HepG2 (cell line): ENCODE measurements around the gene ADCY7. TPM values are rescaled to one million over a fixed set of nuclear protein-coding genes. Genes with fewer than 3 reads are reported as not detected.

Source experiments
- ATAC-seq: fragments of 200-7000 bp; cut with Tn5 transposase; 3 replicates; pipeline ENCODE4 v1.9.1; 2020; ENCODE audit warnings: mild to moderate bottlenecking, moderate library complexity
- BruUV-seq: library from RNA; stranded (reverse); fragments of 400-500 nt; replicated peaks from 2 replicates; lab custom pipeline; 2021; lab: Mats Ljungman, UMichigan
- CTCF ChIA-PET: fragments of 300-600 bp; formaldehyde crosslinking; extraction: SDS; loops from one replicate; lab custom pipeline; 2021; ENCODE audit warnings: low total read pairs, inconsistent platforms, low intra/inter-chr PET ratio; lab: Yijun Ruan, JAX
- POLR2A ChIA-PET: fragments of 350-600 bp; sonication (Branson Sonifier 250); formaldehyde crosslinking; loops from one replicate; lab custom pipeline; 2020; ENCODE audit warnings: antibody characterized with exemption, inconsistent platforms; lab: Yijun Ruan, JAX
- DNase-seq: peaks from one replicate; pipeline ENCODE4 v3.0.0-alpha.2; 2015; ENCODE audit warnings: low spot score
- FAIRE-seq: peaks from 3 replicates; lab custom pipeline; 2011; peaks lifted over from hg19 to GRCh38; lab: Jason Lieb, UNC
- H2AFZ ChIP-seq: one replicate; pipeline ENCODE4 v1.6.1; 2011; ENCODE audit warnings: low read length, inconsistent platforms
- H3K27ac ChIP-seq: fragments of 300-600 bp; 3 replicates; pipeline ENCODE4 v1.8.0; 2011; ENCODE audit warnings: mixed run types, mild to moderate bottlenecking, mixed read lengths, low read length, inconsistent platforms; ENCODE audit not compliant: insufficient read depth; ENCODE audit errors: extremely low read length
- H3K27me3 ChIP-seq, 2 experiments: fragments of 200-600 bp in 1 of 2; 2 replicates in 1 of 2; 3 replicates in 1 of 2; pipeline versions ENCODE4 v1.6.0 to v1.8.0; 2011; ENCODE audit warnings: low read length in 2 of 2, mild to moderate bottlenecking in 2 of 2, moderate library complexity in 2 of 2, inconsistent platforms in 1 of 2; ENCODE audit not compliant: insufficient read depth in 2 of 2, control insufficient read depth in 1 of 2
- H3K36me3 ChIP-seq, 2 experiments: fragments of 200-600 bp in 1 of 2; replicated peaks in 1 of 2; 2 replicates in 1 of 2; 3 replicates in 1 of 2; pipeline versions ENCODE4 v1.5.1 to v1.8.0; 2011; ENCODE audit warnings: low read length in 2 of 2, inconsistent platforms in 1 of 2; ENCODE audit not compliant: insufficient read depth in 2 of 2, control insufficient read depth in 1 of 2
- H3K4me1 ChIP-seq: 2 replicates; pipeline ENCODE4 v1.5.1; 2012; ENCODE audit warnings: low read length, inconsistent platforms; ENCODE audit not compliant: insufficient read depth
- H3K4me2 ChIP-seq: 2 replicates; pipeline ENCODE4 v1.6.0; 2011; ENCODE audit warnings: low read depth, low read length, inconsistent platforms
- H3K4me3 ChIP-seq, 3 experiments: fragments of 200-600 bp in 1 of 3; sonication (generic), shearing (Covaris generic) in 1 of 3; replicated peaks in 1 of 3; 2 replicates each; pipeline ENCODE4 v1.5.1; 2011 to 2016; ENCODE audit warnings: low read length in 3 of 3, inconsistent platforms in 2 of 3, low read depth in 2 of 3, mild to moderate bottlenecking in 2 of 3, control low read depth in 1 of 3, mixed read lengths in 1 of 3; ENCODE audit not compliant: insufficient read depth in 1 of 3
- H3K79me2 ChIP-seq: one replicate; pipeline ENCODE4 v1.6.1; 2011; ENCODE audit warnings: low read length, inconsistent platforms; ENCODE audit not compliant: insufficient read depth
- H3K9ac ChIP-seq: 2 replicates; pipeline ENCODE4 v1.6.0; 2011; ENCODE audit warnings: mild to moderate bottlenecking, low read depth, low read length, inconsistent platforms; ENCODE audit not compliant: insufficient read depth
- H3K9me3 ChIP-seq: 2 replicates; pipeline ENCODE4 v1.5.1; 2012; ENCODE audit warnings: mild to moderate bottlenecking, low read length
- H4K20me1 ChIP-seq: 2 replicates; pipeline ENCODE4 v1.6.0; 2011; ENCODE audit warnings: inconsistent platforms, mild to moderate bottlenecking, low read length, moderate library complexity; ENCODE audit not compliant: insufficient read depth
- EHMT2 ChIP-seq: fragments of 200-600 bp; sonication (generic); IDR thresholded peaks from 2 replicates; pipeline ENCODE4 v1.7.0; 2017; ENCODE audit warnings: antibody characterized with exemption, low read depth, low read length, borderline replicate concordance
- FOXP1 ChIP-seq, 2 experiments: fragments of 450-650 bp in 1 of 2; IDR thresholded peaks; 2 replicates each; pipeline ENCODE4 v1.6.1; 2017 to 2018; ENCODE audit warnings: antibody characterized with exemption in 1 of 2
- JUN ChIP-seq: sonication (generic); formaldehyde crosslinking; IDR thresholded peaks from 2 replicates; pipeline ENCODE4 v1.4.0; 2020; ENCODE audit warnings: mild to moderate bottlenecking, missing genetic modification reagents
- KDM2A ChIP-seq: sonication (generic); formaldehyde crosslinking; IDR thresholded peaks from 2 replicates; pipeline ENCODE4 v1.4.0; 2020; ENCODE audit warnings: low read depth, missing genetic modification reagents, borderline replicate concordance
- NBN ChIP-seq: fragments of 450-650 bp; conservative IDR thresholded peaks from 2 replicates; pipeline ENCODE4 v1.6.1; 2017
- NFATC3 ChIP-seq: sonication (generic); formaldehyde crosslinking; IDR thresholded peaks from 2 replicates; pipeline ENCODE4 v1.5.1; 2020; ENCODE audit warnings: mild to moderate bottlenecking, missing genetic modification reagents
- NFKBIZ ChIP-seq: IDR thresholded peaks from 2 replicates; pipeline ENCODE4 v1.6.1; 2018; ENCODE audit warnings: missing genetic modification reagents, missing compliant biosample characterization
- POLR2A ChIP-seq, 2 experiments: IDR thresholded peaks; 2 replicates each; pipeline ENCODE4 v1.6.1; 2011; ENCODE audit warnings: low read depth in 2 of 2, low read length in 2 of 2, mild to moderate bottlenecking in 1 of 2, moderate library complexity in 1 of 2; ENCODE audit not compliant: insufficient read depth in 1 of 2
- RAD51 ChIP-seq: fragments of 450-650 bp; IDR thresholded peaks from 2 replicates; pipeline ENCODE4 v1.6.1; 2016; ENCODE audit warnings: borderline replicate concordance
- SIX4 ChIP-seq: sonication (generic); formaldehyde crosslinking; IDR thresholded peaks from 2 replicates; pipeline ENCODE4 v1.4.0; 2020; ENCODE audit warnings: missing genetic modification reagents
- THAP11 ChIP-seq: IDR thresholded peaks from 2 replicates; pipeline ENCODE4 v1.6.1; 2016; ENCODE audit warnings: missing biosample characterization, missing genetic modification reagents
- ZNF260 ChIP-seq: sonication (generic); formaldehyde crosslinking; IDR thresholded peaks from 2 replicates; pipeline ENCODE4 v1.4.0; 2020; ENCODE audit warnings: missing genetic modification reagents, low read depth, mild to moderate bottlenecking, borderline replicate concordance
- ZNF34 ChIP-seq: sonication (generic); formaldehyde crosslinking; IDR thresholded peaks from 2 replicates; pipeline ENCODE4 v1.4.0; 2020; ENCODE audit warnings: mild to moderate bottlenecking, missing genetic modification reagents, borderline replicate concordance
- ZNF552 ChIP-seq: sonication (generic); formaldehyde crosslinking; IDR thresholded peaks from 2 replicates; pipeline ENCODE4 v1.9.0; 2022; ENCODE audit warnings: missing genetic modification reagents, mild to moderate bottlenecking, borderline replicate concordance
- ZNF605 ChIP-seq: sonication (generic); formaldehyde crosslinking; IDR thresholded peaks from 2 replicates; pipeline ENCODE4 v1.8.0; 2022; ENCODE audit warnings: mild to moderate bottlenecking, missing genetic modification reagents
- WGBS: methylation state at CpG from one replicate; pipeline ENCODE4 v1.1.6; 2017; ENCODE audit warnings: low lambda C conversion rate; 5-methylcytosine and 5-hydroxymethylcytosine counted together
- in situ Hi-C: cut with HindIII; loops from 2 replicates; pipeline ENCODE4 v1.10.0; 2017; ENCODE audit warnings: low pct_unique_long_range_greater_than_20kb; ENCODE audit not compliant: extremely low pct_ligation_motif_present
- intact Hi-C: fragments of 100-400 bp; cut with micrococcal nuclease; formaldehyde crosslinking; loops from one replicate; pipeline ENCODE4 v1.10.0; 2022; ENCODE audit not compliant: unreplicated experiment
- polyA plus RNA-seq, 8 experiments: library from polyadenylated mRNA; depleted of rRNA in 3 of 8; stranded (reverse) in 7 of 8; unstranded in 1 of 8; fragments of >200 nt; fragmentation: Illumina TruSeq in 4 of 8; extraction: Trizol in 4 of 8; gene quantifications; 2 replicates each; pipeline versions ENCODE4 v1.2.1 to v1.2.3, GENCODE V29; 2011 to 2016; ENCODE audit warnings: low read depth in 4 of 8, missing spikeins in 1 of 8, mixed read lengths in 1 of 8; ENCODE audit not compliant: insufficient read depth in 1 of 8
- total RNA-seq, 5 experiments: library from RNA; depleted of rRNA; stranded (reverse); fragments of >200 nt; fragmentation: Illumina TruSeq; extraction: Trizol; gene quantifications; 2 replicates each; pipeline ENCODE4 v1.2.3, GENCODE V29; 2016; ENCODE audit warnings: low read depth in 1 of 5
- TF ChIP-seq, protein P1 (sequence below): sonication (generic); formaldehyde crosslinking; IDR thresholded peaks from 2 replicates; pipeline ENCODE4 v1.5.0; 2020; ENCODE audit warnings: mild to moderate bottlenecking, low read depth, missing genetic modification reagents, borderline replicate concordance
- TF ChIP-seq, protein P2 (sequence below): sonication (generic); formaldehyde crosslinking; IDR thresholded peaks from 2 replicates; pipeline ENCODE4 v1.8.1; 2023; ENCODE audit warnings: mild to moderate bottlenecking, missing genetic modification reagents
- TF ChIP-seq, protein P3 (sequence below): sonication (generic); formaldehyde crosslinking; IDR thresholded peaks from 2 replicates; pipeline ENCODE4 v1.9.0; 2021; ENCODE audit warnings: mild to moderate bottlenecking, missing genetic modification reagents

The ADCY7 gene
- total and polyA plus RNA-seq, 2 of the 13 experiments (the other 11 are each of a cell fraction or from before 2014, with no cell fraction given) = 2.2 to 4.3 TPM

DNA sequence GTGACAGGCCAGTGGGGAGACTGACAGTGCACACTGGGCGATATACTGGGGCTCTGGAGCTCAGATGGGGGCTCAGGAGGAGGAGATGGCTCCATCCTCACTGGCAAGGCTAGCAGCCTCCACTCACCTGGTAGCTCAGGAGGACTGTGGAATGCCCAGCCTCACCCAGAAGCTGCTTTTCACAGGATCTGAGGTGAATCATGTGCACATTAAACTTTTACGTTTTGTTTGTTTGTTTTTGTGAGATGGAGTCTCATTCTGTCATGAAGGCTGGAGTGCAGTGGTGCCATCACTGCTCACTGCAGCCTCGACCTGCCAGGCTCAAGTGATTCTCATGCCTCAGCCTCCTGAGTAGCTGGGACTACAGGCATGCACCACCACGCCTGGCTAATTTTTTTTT is 28.6 kb downstream of the ADCY7 start:
- no peaks in the 10 kb centered on the region for H3K27me3 ChIP-seq
- no peak overlapping the region for H2AFZ ChIP-seq
- H3K9me3 ChIP-seq = no peaks in the 10 kb centered on the region
- H3K36me3 ChIP-seq = no peaks in the 10 kb centered on the region
- no peaks in the 10 kb centered on the region for H3K79me2 ChIP-seq
- CTCF ChIA-PET = no interaction called here
- no peaks in the 10 kb centered on the region for H4K20me1 ChIP-seq
- BruUV-seq = no TSS peak
- intact Hi-C loops = no loop called here
- H3K4me1 ChIP-seq = peaks cover 65% of the 10 kb centered on the region
- no peak for DNase-seq
- ATAC-seq = no peak
- no peak overlapping the region for H3K4me2 ChIP-seq
- H3K4me3 ChIP-seq = no peak overlapping the region
- POLR2A ChIA-PET = interaction anchor here (1.0 kb wide), 1 partner anchor 12 kb away, joined by 3 read pairs; no protein-coding TSS in a partner anchor
- 53% methylated on average over 4 of the region's 4 CpGs for WGBS
- H3K9ac ChIP-seq = no peak overlapping the region
- in situ Hi-C loops = no loop called here
- H3K27ac ChIP-seq = no peak overlapping the region
- no peak for FAIRE-seq
- no peak for TF ChIP-seq ZNF605 (CRISPR knock-in tag)
- no peak for TF ChIP-seq EHMT2
- TF ChIP-seq, protein P1, sequence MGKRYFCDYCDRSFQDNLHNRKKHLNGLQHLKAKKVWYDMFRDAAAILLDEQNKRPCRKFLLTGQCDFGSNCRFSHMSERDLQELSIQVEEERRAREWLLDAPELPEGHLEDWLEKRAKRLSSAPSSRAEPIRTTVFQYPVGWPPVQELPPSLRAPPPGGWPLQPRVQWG (CRISPR knock-in tag) = no peak
- TF ChIP-seq POLR2A (IDR thresholded peaks at IDR 0.05; ENCODE audit: insufficient read depth in 1 of 2, low read depth in 2 of 2, low read length in 2 of 2) = no peak
- no peak for TF ChIP-seq ZNF552 (CRISPR knock-in tag)
- TF ChIP-seq, protein P2, sequence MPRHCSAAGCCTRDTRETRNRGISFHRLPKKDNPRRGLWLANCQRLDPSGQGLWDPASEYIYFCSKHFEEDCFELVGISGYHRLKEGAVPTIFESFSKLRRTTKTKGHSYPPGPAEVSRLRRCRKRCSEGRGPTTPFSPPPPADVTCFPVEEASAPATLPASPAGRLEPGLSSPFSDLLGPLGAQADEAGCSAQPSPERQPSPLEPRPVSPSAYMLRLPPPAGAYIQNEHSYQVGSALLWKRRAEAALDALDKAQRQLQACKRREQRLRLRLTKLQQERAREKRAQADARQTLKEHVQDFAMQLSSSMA (CRISPR knock-in tag) = no peak
- no peak for TF ChIP-seq NBN
- TF ChIP-seq, protein P3, sequence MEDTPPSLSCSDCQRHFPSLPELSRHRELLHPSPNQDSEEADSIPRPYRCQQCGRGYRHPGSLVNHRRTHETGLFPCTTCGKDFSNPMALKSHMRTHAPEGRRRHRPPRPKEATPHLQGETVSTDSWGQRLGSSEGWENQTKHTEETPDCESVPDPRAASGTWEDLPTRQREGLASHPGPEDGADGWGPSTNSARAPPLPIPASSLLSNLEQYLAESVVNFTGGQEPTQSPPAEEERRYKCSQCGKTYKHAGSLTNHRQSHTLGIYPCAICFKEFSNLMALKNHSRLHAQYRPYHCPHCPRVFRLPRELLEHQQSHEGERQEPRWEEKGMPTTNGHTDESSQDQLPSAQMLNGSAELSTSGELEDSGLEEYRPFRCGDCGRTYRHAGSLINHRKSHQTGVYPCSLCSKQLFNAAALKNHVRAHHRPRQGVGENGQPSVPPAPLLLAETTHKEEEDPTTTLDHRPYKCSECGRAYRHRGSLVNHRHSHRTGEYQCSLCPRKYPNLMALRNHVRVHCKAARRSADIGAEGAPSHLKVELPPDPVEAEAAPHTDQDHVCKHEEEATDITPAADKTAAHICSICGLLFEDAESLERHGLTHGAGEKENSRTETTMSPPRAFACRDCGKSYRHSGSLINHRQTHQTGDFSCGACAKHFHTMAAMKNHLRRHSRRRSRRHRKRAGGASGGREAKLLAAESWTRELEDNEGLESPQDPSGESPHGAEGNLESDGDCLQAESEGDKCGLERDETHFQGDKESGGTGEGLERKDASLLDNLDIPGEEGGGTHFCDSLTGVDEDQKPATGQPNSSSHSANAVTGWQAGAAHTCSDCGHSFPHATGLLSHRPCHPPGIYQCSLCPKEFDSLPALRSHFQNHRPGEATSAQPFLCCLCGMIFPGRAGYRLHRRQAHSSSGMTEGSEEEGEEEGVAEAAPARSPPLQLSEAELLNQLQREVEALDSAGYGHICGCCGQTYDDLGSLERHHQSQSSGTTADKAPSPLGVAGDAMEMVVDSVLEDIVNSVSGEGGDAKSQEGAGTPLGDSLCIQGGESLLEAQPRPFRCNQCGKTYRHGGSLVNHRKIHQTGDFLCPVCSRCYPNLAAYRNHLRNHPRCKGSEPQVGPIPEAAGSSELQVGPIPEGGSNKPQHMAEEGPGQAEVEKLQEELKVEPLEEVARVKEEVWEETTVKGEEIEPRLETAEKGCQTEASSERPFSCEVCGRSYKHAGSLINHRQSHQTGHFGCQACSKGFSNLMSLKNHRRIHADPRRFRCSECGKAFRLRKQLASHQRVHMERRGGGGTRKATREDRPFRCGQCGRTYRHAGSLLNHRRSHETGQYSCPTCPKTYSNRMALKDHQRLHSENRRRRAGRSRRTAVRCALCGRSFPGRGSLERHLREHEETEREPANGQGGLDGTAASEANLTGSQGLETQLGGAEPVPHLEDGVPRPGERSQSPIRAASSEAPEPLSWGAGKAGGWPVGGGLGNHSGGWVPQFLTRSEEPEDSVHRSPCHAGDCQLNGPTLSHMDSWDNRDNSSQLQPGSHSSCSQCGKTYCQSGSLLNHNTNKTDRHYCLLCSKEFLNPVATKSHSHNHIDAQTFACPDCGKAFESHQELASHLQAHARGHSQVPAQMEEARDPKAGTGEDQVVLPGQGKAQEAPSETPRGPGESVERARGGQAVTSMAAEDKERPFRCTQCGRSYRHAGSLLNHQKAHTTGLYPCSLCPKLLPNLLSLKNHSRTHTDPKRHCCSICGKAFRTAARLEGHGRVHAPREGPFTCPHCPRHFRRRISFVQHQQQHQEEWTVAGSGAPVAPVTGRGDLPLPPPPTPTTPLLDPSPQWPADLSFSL = no peak
- TF ChIP-seq NFATC3 (CRISPR knock-in tag) = no peak
- TF ChIP-seq JUN (CRISPR knock-in tag) = no peak
- TF ChIP-seq THAP11 (CRISPR knock-in tag) = no peak
- TF ChIP-seq ZNF260 (CRISPR knock-in tag) = no peak
- no peak for TF ChIP-seq RAD51
- no peak for TF ChIP-seq FOXP1 (IDR thresholded peaks at IDR 0.05)
- TF ChIP-seq FOXP1 (CRISPR knock-in tag; IDR thresholded peaks at IDR 0.05) = no peak
- no peak for TF ChIP-seq SIX4 (CRISPR knock-in tag)
- TF ChIP-seq NFKBIZ = no peak
- TF ChIP-seq ZNF34 (CRISPR knock-in tag) = no peak
- TF ChIP-seq KDM2A (CRISPR knock-in tag) = no peak
